H1 (cell line): ENCODE results near the gene CTSL. TPM values are rescaled to one million over a fixed set of nuclear protein-coding genes. Genes with fewer than 3 reads are reported as not detected.

Experiments used
- CTCF ChIA-PET: fragments of 300-600 bp; sonication (Branson Sonifier 250); formaldehyde crosslinking; loops from one replicate; lab custom pipeline; 2021; ENCODE audit not compliant: partially characterized antibody; lab: Charles Lee
- POLR2A ChIA-PET: fragments of 300-600 bp; sonication (Branson Sonifier 250); formaldehyde crosslinking; loops from one replicate; lab custom pipeline; 2021; ENCODE audit warnings: inconsistent platforms; ENCODE audit not compliant: partially characterized antibody; lab: Charles Lee
- DNase-seq, 2 experiments: peaks; one replicate each; pipeline versions ENCODE4 v3.0.0 to v3.0.0-alpha.2; 2010 to 2022; ENCODE audit warnings: low spot score in 2 of 2, low read depth in 1 of 2, mixed read lengths in 1 of 2
- FAIRE-seq: peaks from 2 replicates; lab custom pipeline; 2011; peaks lifted over from hg19 to GRCh38; lab: Jason Lieb, UNC
- H2AFZ ChIP-seq: 2 replicates; pipeline ENCODE4 v1.8.1; 2012; ENCODE audit warnings: low read length, inconsistent platforms
- H2AK5ac ChIP-seq: 2 replicates; pipeline ENCODE4 v1.6.1; 2013; ENCODE audit warnings: low read depth, low read length
- H2BK120ac ChIP-seq: replicated peaks from 2 replicates; pipeline ENCODE3; 2013; ENCODE audit warnings: low read depth, low read length, inconsistent platforms
- H2BK12ac ChIP-seq: 2 replicates; pipeline ENCODE4 v1.6.1; 2013; ENCODE audit warnings: low read depth, low read length
- H2BK15ac ChIP-seq: 2 replicates; pipeline ENCODE4 v1.6.1; 2013; ENCODE audit warnings: low read length
- H2BK20ac ChIP-seq: 2 replicates; pipeline ENCODE4 v1.6.1; 2013; ENCODE audit warnings: low read length
- H2BK5ac ChIP-seq: 2 replicates; pipeline ENCODE4 v1.6.1; 2013; ENCODE audit warnings: low read depth, low read length
- H3K14ac ChIP-seq: 2 replicates; pipeline ENCODE4 v1.6.1; 2013; ENCODE audit warnings: inconsistent platforms; ENCODE audit not compliant: insufficient read length
- H3K18ac ChIP-seq: 2 replicates; pipeline ENCODE4 v1.6.1; 2013; ENCODE audit warnings: low read length; ENCODE audit errors: extremely low read depth
- H3K23ac ChIP-seq: 2 replicates; pipeline ENCODE4 v1.6.1; 2013; ENCODE audit warnings: inconsistent platforms; ENCODE audit not compliant: insufficient read length
- H3K23me2 ChIP-seq: 2 replicates; pipeline ENCODE4 v1.6.1; 2013; ENCODE audit warnings: low read depth, low read length
- H3K27ac ChIP-seq: 2 replicates; pipeline ENCODE4 v1.6.1; 2011; ENCODE audit warnings: low read depth, low read length, inconsistent platforms
- H3K27me3 ChIP-seq, 4 experiments: replicated peaks in 1 of 4; 1 replicate in 1 of 4; 2 replicates in 3 of 4; pipeline versions ENCODE4 v1.6.1 to v1.8.1; 2011 to 2013; ENCODE audit warnings: low read length in 3 of 4, mild to moderate bottlenecking in 3 of 4, inconsistent platforms in 2 of 4, mixed read lengths in 2 of 4, moderate library complexity in 1 of 4; ENCODE audit not compliant: control insufficient read depth in 3 of 4, insufficient read depth in 3 of 4; ENCODE audit errors: extremely low read depth in 1 of 4
- H3K36me3 ChIP-seq, 4 experiments: 2 replicates each; pipeline versions ENCODE4 v1.6.1 to v1.8.1; 2011 to 2013; ENCODE audit warnings: mild to moderate bottlenecking in 4 of 4, low read length in 3 of 4, moderate library complexity in 2 of 4, control low read depth in 1 of 4, inconsistent platforms in 1 of 4; ENCODE audit not compliant: insufficient read depth in 4 of 4, control insufficient read depth in 2 of 4
- H3K4ac ChIP-seq: replicated peaks from 2 replicates; pipeline ENCODE3; 2013; ENCODE audit warnings: low read length, low read depth, mixed read lengths, inconsistent platforms; ENCODE audit not compliant: insufficient read length
- H3K4me1 ChIP-seq, 4 experiments: replicated peaks in 1 of 4; 1 replicate in 1 of 4; 2 replicates in 3 of 4; pipeline versions ENCODE4 v1.6.1 to v1.8.1; 2011 to 2013; ENCODE audit warnings: low read length in 3 of 4, inconsistent platforms in 2 of 4, mixed read lengths in 1 of 4; ENCODE audit not compliant: insufficient read depth in 4 of 4, control insufficient read depth in 3 of 4
- H3K4me2 ChIP-seq, 2 experiments: 2 replicates each; pipeline versions ENCODE4 v1.6.1 to v1.8.1; 2011 to 2013; ENCODE audit warnings: low read depth in 2 of 2, low read length in 2 of 2, control low read depth in 1 of 2, inconsistent platforms in 1 of 2, mild to moderate bottlenecking in 1 of 2; ENCODE audit not compliant: insufficient read depth in 1 of 2
- H3K4me3 ChIP-seq, 4 experiments: fragments of 200-600, 300-600 bp in 1 of 4; sonication (generic), shearing (Covaris generic), sonication (Bioruptor Twin) in 1 of 4; 2 replicates each; pipeline versions ENCODE4 v1.5.1 to v1.8.1; 2011 to 2016; ENCODE audit warnings: low read length in 4 of 4, low read depth in 3 of 4, control low read depth in 2 of 4, inconsistent platforms in 2 of 4, mild to moderate bottlenecking in 2 of 4, mixed read lengths in 1 of 4, moderate library complexity in 1 of 4; ENCODE audit not compliant: insufficient read depth in 2 of 4; ENCODE audit errors: extremely low read depth in 1 of 4
- H3K56ac ChIP-seq: replicated peaks from 2 replicates; pipeline ENCODE3; 2013; ENCODE audit warnings: low read depth, mild to moderate bottlenecking, mixed read lengths, low read length, inconsistent platforms; ENCODE audit not compliant: insufficient read length
- H3K79me1 ChIP-seq: 2 replicates; pipeline ENCODE4 v1.6.1; 2013; ENCODE audit warnings: low read depth, low read length, control low read depth
- H3K79me2 ChIP-seq, 2 experiments: 2 replicates each; pipeline versions ENCODE4 v1.6.1 to v1.8.1; 2012 to 2013; ENCODE audit warnings: low read length in 2 of 2, mild to moderate bottlenecking in 2 of 2, inconsistent platforms in 1 of 2; ENCODE audit not compliant: insufficient read depth in 2 of 2, control insufficient read depth in 1 of 2
- H3K9ac ChIP-seq, 4 experiments: replicated peaks in 1 of 4; 1 replicate in 1 of 4; 2 replicates in 3 of 4; pipeline versions ENCODE4 v1.6.1 to v1.8.1; 2011 to 2013; ENCODE audit warnings: low read depth in 3 of 4, low read length in 3 of 4, control low read depth in 2 of 4, mild to moderate bottlenecking in 2 of 4, moderate library complexity in 2 of 4, inconsistent platforms in 1 of 4; ENCODE audit errors: extremely low read depth in 1 of 4
- H3K9me3 ChIP-seq, 2 experiments: 2 replicates each; pipeline versions ENCODE4 v1.6.1 to v1.8.1; 2012 to 2013; ENCODE audit warnings: mild to moderate bottlenecking in 2 of 2, moderate library complexity in 2 of 2, control low read depth in 1 of 2, inconsistent platforms in 1 of 2, low read depth in 1 of 2, low read length in 1 of 2, mixed read lengths in 1 of 2; ENCODE audit not compliant: insufficient read depth in 2 of 2
- H4K20me1 ChIP-seq, 2 experiments: replicated peaks in 1 of 2; 2 replicates each; pipeline versions ENCODE3 to v1.8.1; 2011 to 2013; ENCODE audit warnings: inconsistent platforms in 2 of 2, low read length in 2 of 2, mild to moderate bottlenecking in 1 of 2; ENCODE audit not compliant: insufficient read depth in 2 of 2, control insufficient read depth in 1 of 2
- H4K5ac ChIP-seq: 2 replicates; pipeline ENCODE4 v1.6.1; 2013; ENCODE audit warnings: low read length, low read depth, mixed read lengths, inconsistent platforms; ENCODE audit not compliant: insufficient read length
- H4K8ac ChIP-seq: 2 replicates; pipeline ENCODE4 v1.8.0; 2013; ENCODE audit warnings: mild to moderate bottlenecking, moderate library complexity, low read length, inconsistent platforms; ENCODE audit not compliant: insufficient read depth; ENCODE audit errors: extremely low read depth
- H4K91ac ChIP-seq: replicated peaks from 2 replicates; pipeline ENCODE3; 2013; ENCODE audit warnings: low read length, mixed read lengths, inconsistent platforms; ENCODE audit not compliant: insufficient read length
- E2F6 ChIP-seq: IDR thresholded peaks from 2 replicates; pipeline ENCODE4 v1.6.1; 2012; ENCODE audit warnings: inconsistent platforms
- JUN ChIP-seq: IDR thresholded peaks from 2 replicates; pipeline ENCODE4 v1.6.1; 2011; ENCODE audit warnings: low read depth, mild to moderate bottlenecking, improper control_type of control experiment, low read length
- NANOG ChIP-seq: IDR thresholded peaks from 2 replicates; pipeline ENCODE4 v1.6.1; 2011; ENCODE audit warnings: low read length, low read depth, mild to moderate bottlenecking, inconsistent platforms; ENCODE audit not compliant: insufficient read depth, poor library complexity, severe bottlenecking
- RBBP5 ChIP-seq: IDR thresholded peaks from 2 replicates; pipeline ENCODE4 v1.7.1; 2012; ENCODE audit warnings: low read depth, mild to moderate bottlenecking, inconsistent platforms, low read length, moderate library complexity, borderline replicate concordance
- TAF1 ChIP-seq: IDR thresholded peaks from 2 replicates; pipeline ENCODE4 v1.6.1; 2011; ENCODE audit warnings: mild to moderate bottlenecking, low read depth, low read length
- TAF7 ChIP-seq: optimal IDR thresholded peaks from 2 replicates; pipeline ENCODE3; 2011; ENCODE audit warnings: low read depth, mild to moderate bottlenecking, inconsistent platforms, low read length, moderate library complexity, borderline replicate concordance
- TCF12 ChIP-seq: IDR thresholded peaks from 2 replicates; pipeline ENCODE4 v1.6.1; 2011; ENCODE audit warnings: low read depth, mild to moderate bottlenecking, low read length
- WGBS, 2 experiments: shearing (Covaris generic) in 1 of 2; methylation state at CpG; one replicate each; pipeline versions ENCODE4 v1.1.6 to v1.1.7; 2013 to 2015; ENCODE audit warnings: low lambda C conversion rate in 2 of 2, mixed read lengths in 2 of 2, inconsistent platforms in 1 of 2, low coverage in 1 of 2, missing lambda C conversion rate in 1 of 2; ENCODE audit not compliant: insufficient replicate concordance in 2 of 2, insufficient coverage in 1 of 2, insufficient read length in 1 of 2; ENCODE audit errors: extremely low coverage in 1 of 2, missing lambda C conversion rate in 1 of 2; 5-methylcytosine and 5-hydroxymethylcytosine counted together
- polyA plus RNA-seq, 7 experiments: library from polyadenylated mRNA; depleted of rRNA in 3 of 7; stranded (reverse) in 5 of 7; unstranded in 2 of 7; fragments of >200 nt in 5 of 7; fragments of 200-250 nt in 2 of 7; gene quantifications; 1 replicate in 5 of 7; 2 replicates in 1 of 7; 4 replicates in 1 of 7; pipeline versions ENCODE4 v1.2.1 to v1.2.3, GENCODE V29; 2011 to 2013; ENCODE audit warnings: missing spikeins in 2 of 7, mixed read lengths in 2 of 7
- total RNA-seq: library from RNA; stranded (reverse); fragmentation: NEBNext Ultra II Directional; extraction: Animal tissue kit (Norgen Biotek cat#: 25700); gene quantifications from 2 replicates; pipeline ENCODE4 v1.2.1, GENCODE V29; 2021

CTSL gene
- total and polyA plus RNA-seq, 2 of the 8 experiments (the other 6 are each of a cell fraction or from before 2014, with no cell fraction given), result 34.2 to 38.2 TPM

GRCh38 chr9:87732756-87733155 is 6.8 kb downstream of the CTSL start:
- Histone ChIP-seq H3K23ac (no peak overlapping the region), H3K4me1 (no peaks in the 10 kb centered on the region), H3K23me2 (no peaks in the 10 kb centered on the region), H2BK5ac (no peak overlapping the region), H4K5ac (no peak overlapping the region), H2BK12ac (no peak overlapping the region), H3K27me3 (no peaks in the 10 kb centered on the region), H3K4ac (no peak overlapping the region), H4K8ac (no peak overlapping the region), H2BK120ac (no peak overlapping the region), H3K18ac (no peak overlapping the region), H3K79me1 (no peaks in the 10 kb centered on the region), H3K27ac (no peak overlapping the region), H3K14ac (no peak overlapping the region), H2BK15ac (no peak overlapping the region), H2AFZ (no peak overlapping the region), H3K9ac (no peak overlapping the region), H3K79me2 (no peaks in the 10 kb centered on the region), H2BK20ac (no peak overlapping the region), H3K9me3 (no peaks in the 10 kb centered on the region), H4K91ac (no peak overlapping the region), H3K4me3 (no peak overlapping the region), H3K56ac (no peak overlapping the region), H4K20me1 (no peaks in the 10 kb centered on the region), H3K36me3 (peaks cover 0 to 6% (median 0%) of the 10 kb centered on the region in 4 experiments; a peak in 2 of 8 replicates), H2AK5ac (no peak overlapping the region), H3K4me2 (no peak overlapping the region)
- ChIA-PET POLR2A (no interaction called here), CTCF (interaction anchor here (0.7 kb wide), 1 partner anchor 80 kb away, joined by 3 read pairs; no protein-coding TSS in a partner anchor)
- DNase-seq, result no peak
- WGBS, 2 experiments, result 91% methylated on average over 3 of the region's 3 CpGs; no CpG with 5 or more reads in 1 of the 2 experiments
- no peak for FAIRE-seq
- TF ChIP-seq NANOG (no peak), E2F6 (no peak), RBBP5 (no peak), JUN (no peak), TAF7 (no peak), TCF12 (no peak), TAF1 (no peak)
